Cardiac fibroblast (primary cell): ENCODE measurements around the gene CCND1.
"Not testable (repeated sequence)": the region's sequence is repeated elsewhere in the genome, so short reads cannot be mapped to it uniquely, and the experiment has no call there.

Source experiments
- DNase-seq, 2 donors: peaks; one replicate each; pipeline versions ENCODE4 v3.0.0 to v3.0.0-alpha.2; 2010; ENCODE audit warnings: low read depth in 2 of 2
- H3K4me3 ChIP-seq, 2 donors: replicated peaks in 1 of 2; 1 replicate in 1 of 2; 2 replicates in 1 of 2; pipeline ENCODE4 v1.5.1; 2011; ENCODE audit warnings: low read depth in 2 of 2, low read length in 2 of 2, mild to moderate bottlenecking in 2 of 2, moderate library complexity in 1 of 2
- TF ChIP-seq, protein P1 (sequence below): IDR thresholded peaks from one replicate; pipeline ENCODE4 v1.5.1; 2011; ENCODE audit warnings: low read depth, mild to moderate bottlenecking, low read length, inconsistent platforms

CCND1 gene

DNA sequence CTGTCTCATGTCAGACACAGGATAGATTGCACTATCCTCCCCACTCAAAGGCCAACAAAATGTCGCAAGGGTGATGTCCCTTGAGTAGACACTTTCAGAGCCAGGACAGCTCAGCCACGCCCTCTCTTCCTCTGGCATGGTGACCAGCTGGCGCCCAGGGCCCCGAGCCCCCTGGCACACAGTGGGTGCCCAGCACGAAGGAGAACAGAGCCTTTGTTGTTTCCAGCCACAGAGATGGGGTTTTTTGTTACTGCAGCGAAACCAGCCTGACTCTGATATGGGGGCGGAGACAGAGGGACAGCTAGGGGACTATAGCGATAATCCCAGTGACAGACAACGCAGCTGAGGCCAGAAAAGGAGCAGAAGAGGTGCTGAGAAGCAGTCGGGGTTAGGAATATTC is 23.3 kb upstream of the CCND1 start:
- TF ChIP-seq, protein P1, sequence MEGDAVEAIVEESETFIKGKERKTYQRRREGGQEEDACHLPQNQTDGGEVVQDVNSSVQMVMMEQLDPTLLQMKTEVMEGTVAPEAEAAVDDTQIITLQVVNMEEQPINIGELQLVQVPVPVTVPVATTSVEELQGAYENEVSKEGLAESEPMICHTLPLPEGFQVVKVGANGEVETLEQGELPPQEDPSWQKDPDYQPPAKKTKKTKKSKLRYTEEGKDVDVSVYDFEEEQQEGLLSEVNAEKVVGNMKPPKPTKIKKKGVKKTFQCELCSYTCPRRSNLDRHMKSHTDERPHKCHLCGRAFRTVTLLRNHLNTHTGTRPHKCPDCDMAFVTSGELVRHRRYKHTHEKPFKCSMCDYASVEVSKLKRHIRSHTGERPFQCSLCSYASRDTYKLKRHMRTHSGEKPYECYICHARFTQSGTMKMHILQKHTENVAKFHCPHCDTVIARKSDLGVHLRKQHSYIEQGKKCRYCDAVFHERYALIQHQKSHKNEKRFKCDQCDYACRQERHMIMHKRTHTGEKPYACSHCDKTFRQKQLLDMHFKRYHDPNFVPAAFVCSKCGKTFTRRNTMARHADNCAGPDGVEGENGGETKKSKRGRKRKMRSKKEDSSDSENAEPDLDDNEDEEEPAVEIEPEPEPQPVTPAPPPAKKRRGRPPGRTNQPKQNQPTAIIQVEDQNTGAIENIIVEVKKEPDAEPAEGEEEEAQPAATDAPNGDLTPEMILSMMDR = no peak
- H3K4me3 ChIP-seq = no peak overlapping the region
- DNase-seq = no peak

DNA sequence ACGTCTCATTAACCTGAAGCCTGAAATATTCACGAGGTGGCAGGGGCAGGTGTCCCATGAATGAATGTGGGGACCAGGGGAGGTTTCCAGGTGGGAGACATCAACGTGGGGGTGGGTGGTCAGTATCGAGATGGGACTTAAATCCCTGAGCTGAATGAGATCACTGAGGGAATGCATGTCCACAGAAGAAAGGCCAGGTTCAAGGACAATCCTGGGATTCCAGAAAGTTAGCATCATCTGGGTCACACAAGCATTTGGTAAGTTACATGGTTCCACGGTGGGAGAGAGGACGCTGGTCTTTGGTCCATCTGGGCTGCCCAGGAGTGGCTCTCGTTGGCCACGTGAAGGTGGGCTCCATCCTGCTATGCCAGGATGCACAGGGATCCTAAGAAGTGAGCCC is 22.7 kb upstream of the CCND1 start:
- H3K4me3 ChIP-seq = no peak overlapping the region
- TF ChIP-seq, protein P1 = no peak
- DNase-seq = no peak

DNA sequence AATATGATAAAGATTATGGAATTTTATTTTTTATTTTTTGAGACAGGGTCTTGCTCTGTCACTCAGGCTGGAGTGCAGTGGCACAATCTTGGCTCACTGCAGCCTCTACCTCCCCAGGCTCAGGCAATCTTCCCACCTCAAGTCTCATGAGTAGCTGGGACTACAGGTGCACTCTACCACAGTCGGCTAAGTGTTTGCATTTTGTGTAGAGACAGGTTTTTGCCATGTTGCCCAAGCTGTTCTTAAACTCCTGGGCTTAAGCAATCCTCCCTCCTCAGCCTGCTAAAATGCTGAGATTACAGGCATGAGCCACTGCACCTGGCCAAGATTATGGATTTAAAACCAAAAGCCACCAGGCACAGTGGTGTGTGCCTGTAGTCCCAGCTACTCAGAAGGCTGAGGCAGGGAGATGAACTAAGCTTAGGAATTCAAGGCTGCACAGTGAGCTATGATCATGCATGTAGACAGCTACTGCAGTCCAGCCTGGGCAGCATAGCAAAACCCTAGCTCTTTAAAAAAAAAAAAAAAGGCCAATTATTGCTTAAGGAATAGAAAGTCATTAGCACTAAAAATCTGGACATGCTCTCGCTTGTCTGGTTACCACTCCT is 20.2 kb upstream of the CCND1 start:
- H3K4me3 ChIP-seq = no peak overlapping the region
- TF ChIP-seq, protein P1 = no peak
- no peak for DNase-seq

DNA sequence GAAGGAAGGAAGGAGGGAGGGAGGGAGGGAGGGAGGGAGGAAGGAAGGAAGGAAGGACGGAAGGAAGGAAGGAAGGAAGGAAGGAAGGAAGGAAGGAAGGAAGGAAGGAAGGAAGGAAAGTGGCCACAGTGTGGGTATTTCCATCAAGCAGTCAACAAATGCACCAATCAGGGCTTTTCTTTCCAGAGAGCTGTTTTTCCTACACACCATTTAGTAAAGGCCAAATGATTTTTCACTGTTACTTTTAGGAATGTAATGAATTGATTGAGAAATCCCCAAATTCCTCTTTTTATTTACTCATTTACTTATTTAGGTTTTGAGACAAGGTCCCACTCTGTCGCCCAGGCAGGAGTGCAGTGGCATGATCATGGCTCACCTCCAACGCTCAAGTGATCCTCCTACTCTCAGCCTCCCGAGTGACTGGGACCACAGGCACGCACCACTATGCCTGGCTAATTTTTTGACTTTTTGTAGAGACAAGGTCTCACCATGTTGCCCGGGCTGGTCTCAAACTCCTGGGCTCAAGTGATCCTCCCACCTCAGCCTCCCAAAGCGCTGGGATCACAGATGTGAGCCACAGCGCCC is 18.8 kb upstream of the CCND1 start:
- not testable (repeated sequence) for DNase-seq

DNA sequence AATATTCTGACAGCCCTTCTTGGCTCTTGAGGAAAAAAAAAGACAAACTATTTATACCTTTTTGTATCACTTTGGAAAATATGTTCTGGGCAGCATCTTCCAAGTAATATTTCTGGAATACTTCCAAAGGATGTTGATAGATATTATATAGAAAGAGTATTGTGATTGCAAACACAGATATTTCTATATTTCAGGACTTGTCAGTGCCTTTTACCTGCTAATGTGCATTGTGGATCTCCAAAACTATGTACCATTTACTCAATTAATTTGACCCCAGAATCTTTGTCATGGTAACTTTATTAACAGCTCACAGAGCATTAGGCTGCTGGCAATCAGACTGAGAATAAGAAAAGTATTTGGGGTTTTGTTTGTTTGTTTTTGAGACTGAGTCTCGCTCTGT is 16.7 kb upstream of the CCND1 start:
- no peak for DNase-seq
- H3K4me3 ChIP-seq = no peak overlapping the region
- TF ChIP-seq, protein P1 = no peak

More for the DNA sequence above, 18.8 kb upstream of the CCND1 start:
- H3K4me3 ChIP-seq = not testable (repeated sequence)

DNA sequence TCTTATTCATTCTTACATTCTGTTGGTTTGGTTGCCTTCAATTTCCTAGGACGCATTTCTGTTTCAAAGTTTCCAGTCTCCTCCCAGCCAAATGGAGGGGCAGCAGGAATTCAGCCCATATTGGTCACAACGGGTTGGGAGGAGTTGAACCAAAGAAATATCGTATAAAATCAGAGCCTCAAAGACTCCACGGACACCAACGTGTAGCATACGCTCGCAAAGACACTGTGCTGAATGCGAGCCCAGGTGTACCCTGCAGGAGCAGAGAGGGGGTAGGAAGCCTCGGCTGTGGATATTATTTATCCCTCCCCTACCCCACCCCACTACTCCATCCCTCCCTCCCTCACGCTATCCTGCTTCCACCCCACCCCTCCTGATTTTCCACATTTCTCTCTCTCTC is 15.5 kb upstream of the CCND1 start:
- TF ChIP-seq, protein P1 = no peak
- no peak for DNase-seq
- H3K4me3 ChIP-seq = no peak overlapping the region

DNA sequence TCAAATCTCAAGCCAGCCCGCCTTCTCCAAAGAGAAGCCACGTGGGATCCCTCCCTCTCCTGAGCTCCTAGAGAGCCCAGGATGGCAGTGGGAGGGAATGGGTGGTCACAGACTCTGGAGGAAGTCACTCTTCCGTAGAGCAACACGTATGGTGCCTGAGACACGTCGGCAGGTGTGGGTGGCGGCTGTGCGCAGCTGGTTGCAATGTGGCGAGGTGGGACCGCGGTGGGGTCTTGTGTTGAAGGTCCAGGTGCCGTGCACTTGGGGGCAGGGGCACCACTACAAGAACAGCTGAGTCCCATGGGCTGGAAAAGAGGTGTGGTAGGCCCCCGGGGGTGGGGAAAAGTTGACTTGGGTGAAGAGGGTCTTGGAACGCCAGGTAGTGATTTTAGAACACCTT is 13.4 kb upstream of the CCND1 start:
- no peak overlapping the region for H3K4me3 ChIP-seq
- DNase-seq = no peak
- TF ChIP-seq, protein P1 = no peak
